Type B pancreatic cell (in vitro differentiated cells): ENCODE results near the gene TICRR. TPM values are rescaled to one million over a fixed set of nuclear protein-coding genes. Genes with fewer than 3 reads are reported as not detected.

ENCODE experiments used
- DNase-seq: peaks from one replicate; pipeline ENCODE4 v3.0.0; 2021; ENCODE audit warnings: mixed read lengths; ENCODE audit not compliant: unreplicated experiment; ENCODE audit errors: extremely low spot score
- H3K27ac Mint-ChIP-seq: 2 replicates; pipeline ENCODE4 v1.8.0; 2021; ENCODE audit warnings: mild to moderate bottlenecking, mixed read lengths
- H3K27me3 Mint-ChIP-seq: 2 replicates; pipeline ENCODE4 v1.8.0; 2021; ENCODE audit warnings: mixed read lengths
- H3K36me3 Mint-ChIP-seq: 2 replicates; pipeline ENCODE4 v1.8.0; 2021; ENCODE audit warnings: mixed read lengths
- H3K4me1 Mint-ChIP-seq: one replicate; pipeline ENCODE4 v1.8.0; 2021; ENCODE audit warnings: mixed read lengths; ENCODE audit not compliant: unreplicated experiment
- H3K4me3 Mint-ChIP-seq: 2 replicates; pipeline ENCODE4 v1.8.0; 2021; ENCODE audit warnings: mild to moderate bottlenecking, mixed read lengths
- H3K9me3 Mint-ChIP-seq: 2 replicates; pipeline ENCODE4 v1.8.0; 2021; ENCODE audit warnings: mixed read lengths
- CTCF ChIP-seq: fragments of 200-600 bp; sonication (generic); conservative IDR thresholded peaks from 2 replicates; pipeline ENCODE4 v1.5.0; 2021; ENCODE audit warnings: antibody characterized with exemption, mild to moderate bottlenecking
- total RNA-seq: library from RNA; stranded (reverse); gene quantifications from 2 replicates; pipeline ENCODE4 v1.2.1, GENCODE V29; 2021; ENCODE audit warnings: low replicate concordance

The TICRR gene
- total RNA-seq, 1 donor from 2014 or later, result 23.4 TPM

DNA sequence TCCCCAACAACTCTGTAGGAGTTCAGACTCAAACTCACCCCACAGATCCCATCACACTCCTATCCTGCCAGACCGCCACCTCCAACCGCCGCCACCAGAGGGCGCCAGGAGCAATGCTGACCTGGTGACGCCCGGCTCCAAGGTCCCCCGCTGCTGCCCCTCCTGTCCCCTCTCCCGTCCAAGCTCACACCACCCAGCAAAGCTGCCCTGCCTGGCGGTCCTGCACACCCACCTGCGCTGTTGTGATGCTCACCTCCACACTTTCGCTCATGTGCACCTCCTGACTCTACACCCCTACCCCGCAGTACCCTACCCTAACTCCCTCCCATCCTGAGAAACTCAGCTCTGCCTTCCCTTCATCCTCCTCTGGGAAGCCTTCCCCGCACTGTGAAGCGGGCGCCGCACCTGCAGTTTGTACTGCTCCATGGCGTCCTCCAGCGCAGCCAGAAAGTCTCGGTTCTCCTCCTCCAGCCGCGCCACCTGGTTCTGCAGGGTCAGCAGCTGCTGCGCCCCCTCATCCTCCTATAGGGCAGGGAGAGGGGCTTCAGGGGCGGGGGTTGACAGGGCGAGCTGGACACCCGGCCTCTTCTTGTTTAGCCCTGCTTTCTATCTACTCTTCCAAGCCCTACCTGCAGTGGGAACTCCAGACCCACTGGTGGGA, 72.1 kb downstream of the TICRR start:
- Mint-ChIP-seq H3K27ac (no peak overlapping the region), H3K4me3 (no peak overlapping the region), H3K27me3 (no peaks in the 10 kb centered on the region), H3K4me1 (peaks cover 4% of the 10 kb centered on the region), H3K36me3 (peaks cover 8% of the 10 kb centered on the region), H3K9me3 (no peaks in the 10 kb centered on the region)
- peak; percentile 90 for TF ChIP-seq CTCF
- DNase-seq, result peak; percentile 86

GRCh38 chr15:89648106-89649012, 73.1 kb downstream of the TICRR start:
- Mint-ChIP-seq H3K4me1 (peaks cover 7% of the 10 kb centered on the region), H3K27ac (no peak overlapping the region), H3K36me3 (peaks cover 8% of the 10 kb centered on the region), H3K4me3 (no peak overlapping the region), H3K9me3 (no peaks in the 10 kb centered on the region), H3K27me3 (no peaks in the 10 kb centered on the region)
- no peak for TF ChIP-seq CTCF
- no peak for DNase-seq

DNA sequence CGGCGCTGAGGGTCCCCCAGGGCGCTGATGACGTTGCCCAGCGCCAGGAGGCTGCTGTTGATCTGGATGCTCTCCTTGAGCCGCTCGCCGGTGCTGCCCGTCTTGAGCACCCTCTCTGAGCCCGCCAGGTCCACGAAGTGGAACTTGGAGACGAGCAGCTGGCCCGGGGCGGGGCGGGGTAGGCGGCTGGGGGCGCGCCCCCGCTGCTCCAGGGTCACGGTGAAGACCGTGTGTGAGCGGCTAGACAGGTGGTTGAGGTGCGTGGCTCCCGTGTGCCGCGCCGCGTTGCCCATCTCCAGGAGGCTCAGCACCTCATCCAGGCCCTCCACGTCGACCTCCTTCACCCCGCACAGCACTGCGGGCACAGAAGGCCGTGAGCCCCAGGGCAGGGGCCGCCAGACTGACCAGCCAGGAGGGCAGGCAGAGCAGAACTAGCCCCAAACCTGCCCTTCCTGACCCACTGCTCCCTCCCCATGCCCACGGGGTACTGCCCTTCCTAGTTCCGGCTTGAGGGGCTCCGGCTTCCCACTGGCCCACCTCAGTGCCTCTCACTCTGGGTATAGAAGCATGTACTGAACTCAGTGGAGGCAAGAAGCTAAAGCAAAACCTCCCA, 73.8 kb downstream of the TICRR start:
- H3K27ac Mint-ChIP-seq, result no peak overlapping the region
- peaks cover 8% of the 10 kb centered on the region for H3K36me3 Mint-ChIP-seq
- H3K4me3 Mint-ChIP-seq, result no peak overlapping the region
- no peaks in the 10 kb centered on the region for H3K9me3 Mint-ChIP-seq
- peaks cover 7% of the 10 kb centered on the region for H3K4me1 Mint-ChIP-seq
- no peak for TF ChIP-seq CTCF
- no peak for DNase-seq
- no peaks in the 10 kb centered on the region for H3K27me3 Mint-ChIP-seq

- no peak overlapping the region for H3K27ac Mint-ChIP-seq
- H3K4me3 Mint-ChIP-seq, result no peak overlapping the region
- H3K36me3 Mint-ChIP-seq, result peaks cover 8% of the 10 kb centered on the region
- H3K4me1 Mint-ChIP-seq, result peaks cover 12% of the 10 kb centered on the region
- peaks cover 4% of the 10 kb centered on the region for H3K27me3 Mint-ChIP-seq
- H3K9me3 Mint-ChIP-seq, result no peaks in the 10 kb centered on the region
- no peak for TF ChIP-seq CTCF
- DNase-seq, result no peak
These were observed 74.4 kb downstream of the TICRR start for GRCh38 chr15:89649716-89650115.

- DNase-seq, result no peak
- no peaks in the 10 kb centered on the region for H3K9me3 Mint-ChIP-seq
- no peak overlapping the region for H3K27ac Mint-ChIP-seq
- peak overlapping the region; percentile 58 for H3K4me3 Mint-ChIP-seq
- H3K36me3 Mint-ChIP-seq, result peaks cover 6% of the 10 kb centered on the region
- TF ChIP-seq CTCF, result no peak
- peaks cover 5% of the 10 kb centered on the region for H3K27me3 Mint-ChIP-seq
- H3K4me1 Mint-ChIP-seq, result peaks cover 15% of the 10 kb centered on the region
These were observed 76.9 kb downstream of the TICRR start for GRCh38 chr15:89652131-89652530.
